ENCODE data around the gene AP3S1.
"Not testable (repeated sequence)": the region's sequence is repeated elsewhere in the genome, so short reads cannot be mapped to it uniquely, and the experiment has no call there.

The AP3S1 gene

GRCh38 chr5:115895821-115896220, 54.1 kb downstream of the AP3S1 start:
- TF ChIP-seq CTCF (conservative IDR thresholded peaks at IDR 0.05; ENCODE audit: control insufficient read depth, insufficient read depth, low read depth, low read length): no peak
- no peak overlapping the region for H3K4me3 ChIP-seq (ENCODE audit: control insufficient read depth, low read depth, low read length)
- DNase-seq (ENCODE audit: low read depth): no peak

GRCh38 chr5:115898656-115899055, 56.9 kb downstream of the AP3S1 start:
- TF ChIP-seq CTCF (conservative IDR thresholded peaks at IDR 0.05; ENCODE audit: control insufficient read depth, insufficient read depth, low read depth, low read length): no peak
- DNase-seq (ENCODE audit: low read depth): no peak
- H3K4me3 ChIP-seq (ENCODE audit: control insufficient read depth, low read depth, low read length): no peak overlapping the region

GRCh38 chr5:115907177-115907576, 65.4 kb downstream of the AP3S1 start:
- no peak for TF ChIP-seq CTCF (conservative IDR thresholded peaks at IDR 0.05; ENCODE audit: control insufficient read depth, insufficient read depth, low read depth, low read length)
- no peak overlapping the region for H3K4me3 ChIP-seq (ENCODE audit: control insufficient read depth, low read depth, low read length)
- DNase-seq (ENCODE audit: low read depth): no peak

GRCh38 chr5:115913623-115914400, 72.1 kb downstream of the AP3S1 start:
- not testable (repeated sequence) for H3K4me3 ChIP-seq (ENCODE audit: control insufficient read depth, low read depth, low read length); DNase-seq (ENCODE audit: low read depth)

GRCh38 chr5:115920171-115920725, 78.5 kb downstream of the AP3S1 start:
- TF ChIP-seq CTCF (conservative IDR thresholded peaks at IDR 0.05; ENCODE audit: control insufficient read depth, insufficient read depth, low read depth, low read length): no peak
- DNase-seq (ENCODE audit: low read depth): peak; percentile 67
- no peak overlapping the region for H3K4me3 ChIP-seq (ENCODE audit: control insufficient read depth, low read depth, low read length)

GRCh38 chr5:115928578-115929407, 87.1 kb downstream of the AP3S1 start:
- not testable (repeated sequence) for DNase-seq (ENCODE audit: low read depth); H3K4me3 ChIP-seq (ENCODE audit: control insufficient read depth, low read depth, low read length)

GRCh38 chr5:115930171-115930570, 88.4 kb downstream of the AP3S1 start:
- H3K4me3 ChIP-seq (ENCODE audit: control insufficient read depth, low read depth, low read length); DNase-seq (ENCODE audit: low read depth): not testable (repeated sequence)

- no peak overlapping the region for H3K4me3 ChIP-seq (ENCODE audit: control insufficient read depth, low read depth, low read length)
- DNase-seq (ENCODE audit: low read depth): no peak
- TF ChIP-seq CTCF (conservative IDR thresholded peaks at IDR 0.05; ENCODE audit: control insufficient read depth, insufficient read depth, low read depth, low read length): no peak
Measured at GRCh38 chr5:115930630-115931337, 89.0 kb downstream of the AP3S1 start.

Measured in fibroblast of mammary gland (primary cell).